Measurements from ENCODE around the gene NSUN6.

DNA sequence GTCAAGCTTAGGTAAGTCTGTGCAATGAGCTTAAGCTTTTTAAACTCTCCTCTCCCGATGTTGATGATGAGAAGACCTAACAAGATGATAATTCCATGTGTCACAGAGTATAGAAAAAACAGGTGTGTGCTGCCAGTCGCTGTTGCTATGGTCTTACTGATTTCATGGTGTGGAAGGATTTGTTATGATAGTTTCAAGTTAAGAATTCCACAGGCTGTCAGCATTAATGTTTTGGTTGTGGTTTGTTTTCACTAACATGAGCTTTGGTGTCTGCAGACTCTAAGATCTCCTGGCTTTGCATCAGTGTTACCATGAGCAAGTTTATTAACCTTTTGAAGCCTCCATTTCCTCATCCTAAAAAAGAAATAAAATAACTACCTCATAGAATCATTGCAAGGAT, 123.7 kb downstream of the NSUN6 start:
- TF ChIP-seq, protein P1, sequence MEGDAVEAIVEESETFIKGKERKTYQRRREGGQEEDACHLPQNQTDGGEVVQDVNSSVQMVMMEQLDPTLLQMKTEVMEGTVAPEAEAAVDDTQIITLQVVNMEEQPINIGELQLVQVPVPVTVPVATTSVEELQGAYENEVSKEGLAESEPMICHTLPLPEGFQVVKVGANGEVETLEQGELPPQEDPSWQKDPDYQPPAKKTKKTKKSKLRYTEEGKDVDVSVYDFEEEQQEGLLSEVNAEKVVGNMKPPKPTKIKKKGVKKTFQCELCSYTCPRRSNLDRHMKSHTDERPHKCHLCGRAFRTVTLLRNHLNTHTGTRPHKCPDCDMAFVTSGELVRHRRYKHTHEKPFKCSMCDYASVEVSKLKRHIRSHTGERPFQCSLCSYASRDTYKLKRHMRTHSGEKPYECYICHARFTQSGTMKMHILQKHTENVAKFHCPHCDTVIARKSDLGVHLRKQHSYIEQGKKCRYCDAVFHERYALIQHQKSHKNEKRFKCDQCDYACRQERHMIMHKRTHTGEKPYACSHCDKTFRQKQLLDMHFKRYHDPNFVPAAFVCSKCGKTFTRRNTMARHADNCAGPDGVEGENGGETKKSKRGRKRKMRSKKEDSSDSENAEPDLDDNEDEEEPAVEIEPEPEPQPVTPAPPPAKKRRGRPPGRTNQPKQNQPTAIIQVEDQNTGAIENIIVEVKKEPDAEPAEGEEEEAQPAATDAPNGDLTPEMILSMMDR (IDR thresholded peaks at IDR 0.05) = no peak
- TF ChIP-seq EP300 (IDR thresholded peaks at IDR 0.05) (no peak), POLR2A (IDR thresholded peaks at IDR 0.05) (no peak), POLR2AphosphoS5 (IDR thresholded peaks at IDR 0.05) (no peak)
